Mesenchymal stem cell (in vitro differentiated cells and primary cell): Measurements from ENCODE around the gene CTU2.

ENCODE experiments used
- DNase-seq: peaks from one replicate; pipeline ENCODE4 v3.0.0-alpha.2; 2013
- H2AFZ ChIP-seq: one replicate; pipeline ENCODE4 v1.6.1; 2013; ENCODE audit warnings: low read depth, mild to moderate bottlenecking, control low read depth, inconsistent platforms, low read length, moderate library complexity
- H2AK5ac ChIP-seq: 2 replicates; pipeline ENCODE4 v1.6.1; 2013; ENCODE audit warnings: low read length, moderate library complexity, mild to moderate bottlenecking, inconsistent platforms; ENCODE audit not compliant: severe bottlenecking
- H2BK120ac ChIP-seq: one replicate; pipeline ENCODE4 v1.6.1; 2013; ENCODE audit warnings: low read depth, mild to moderate bottlenecking, inconsistent platforms, low read length, moderate library complexity
- H2BK12ac ChIP-seq, 2 experiments: one replicate each; pipeline ENCODE4 v1.6.1; 2013; ENCODE audit warnings: inconsistent platforms in 2 of 2, low read length in 2 of 2, mild to moderate bottlenecking in 2 of 2, moderate library complexity in 2 of 2, control low read depth in 1 of 2
- H2BK15ac ChIP-seq: one replicate; pipeline ENCODE4 v1.6.1; 2013; ENCODE audit warnings: mild to moderate bottlenecking, low read depth, inconsistent platforms; ENCODE audit not compliant: poor library complexity, severe bottlenecking
- H2BK5ac ChIP-seq: 2 replicates; pipeline ENCODE4 v1.6.1; 2013; ENCODE audit warnings: low read depth, mild to moderate bottlenecking, low read length, control low read depth, inconsistent platforms; ENCODE audit not compliant: poor library complexity, severe bottlenecking
- H3K14ac ChIP-seq, 2 experiments: one replicate each; pipeline ENCODE4 v1.6.1; 2013; ENCODE audit warnings: inconsistent platforms in 2 of 2, low read length in 2 of 2, control low read depth in 1 of 2, mild to moderate bottlenecking in 1 of 2, moderate library complexity in 1 of 2
- H3K18ac ChIP-seq, 2 experiments: one replicate each; pipeline ENCODE4 v1.6.1; 2013; ENCODE audit warnings: inconsistent platforms in 2 of 2, low read length in 2 of 2, control low read depth in 1 of 2, low read depth in 1 of 2, mild to moderate bottlenecking in 1 of 2
- H3K23ac ChIP-seq, 2 experiments: one replicate each; pipeline ENCODE4 v1.6.1; 2013; ENCODE audit warnings: inconsistent platforms in 2 of 2, low read length in 2 of 2, mild to moderate bottlenecking in 2 of 2, moderate library complexity in 2 of 2, control low read depth in 1 of 2
- H3K27ac ChIP-seq: 2 replicates; pipeline ENCODE4 v1.5.1; 2013; ENCODE audit warnings: mild to moderate bottlenecking, moderate library complexity, low read length, control low read depth, inconsistent platforms; ENCODE audit not compliant: poor library complexity, severe bottlenecking
- H3K27me3 ChIP-seq, 2 experiments: 2 replicates each; pipeline versions ENCODE4 v1.6.1 to v1.7.0; 2013; ENCODE audit warnings: low read length in 2 of 2, mild to moderate bottlenecking in 2 of 2, moderate library complexity in 2 of 2, control low read depth in 1 of 2, inconsistent platforms in 1 of 2; ENCODE audit not compliant: control insufficient read depth in 1 of 2, insufficient read depth in 1 of 2
- H3K36me3 ChIP-seq, 2 experiments: 2 replicates each; pipeline versions ENCODE4 v1.6.1 to v1.7.0; 2013; ENCODE audit warnings: low read length in 2 of 2, control low read depth in 1 of 2, inconsistent platforms in 1 of 2, low read depth in 1 of 2, mild to moderate bottlenecking in 1 of 2; ENCODE audit not compliant: insufficient read depth in 2 of 2, control insufficient read depth in 1 of 2
- H3K4ac ChIP-seq, 2 experiments: one replicate each; pipeline ENCODE4 v1.6.1; 2013; ENCODE audit warnings: inconsistent platforms in 2 of 2, low read length in 2 of 2, mild to moderate bottlenecking in 2 of 2, moderate library complexity in 2 of 2, control low read depth in 1 of 2, low read depth in 1 of 2
- H3K4me1 ChIP-seq: 2 replicates; pipeline ENCODE4 v1.6.1; 2013; ENCODE audit warnings: low read depth, low read length, control low read depth; ENCODE audit not compliant: control insufficient read depth, insufficient read depth
- H3K4me2 ChIP-seq: 2 replicates; pipeline ENCODE4 v1.6.1; 2013; ENCODE audit warnings: low read length, mild to moderate bottlenecking, inconsistent platforms; ENCODE audit not compliant: poor library complexity, severe bottlenecking
- H3K4me3 ChIP-seq, 2 experiments: 2 replicates each; pipeline versions ENCODE4 v1.5.1 to v1.7.0; 2013; ENCODE audit warnings: low read length in 2 of 2, mild to moderate bottlenecking in 2 of 2, control low read depth in 1 of 2, low read depth in 1 of 2; ENCODE audit not compliant: insufficient read depth in 1 of 2
- H3K79me1 ChIP-seq: replicated peaks from 2 replicates; pipeline ENCODE4 v1.6.1; 2013; ENCODE audit warnings: mild to moderate bottlenecking, control low read depth, low read length, inconsistent platforms; ENCODE audit not compliant: poor library complexity, severe bottlenecking
- H3K9ac ChIP-seq: 2 replicates; pipeline ENCODE4 v1.7.0; 2013; ENCODE audit warnings: mild to moderate bottlenecking, low read length, moderate library complexity
- H3K9me3 ChIP-seq: 2 replicates; pipeline ENCODE4 v1.7.0; 2013; ENCODE audit warnings: mild to moderate bottlenecking, low read length; ENCODE audit not compliant: control insufficient read depth
- H4K8ac ChIP-seq: one replicate; pipeline ENCODE4 v1.6.1; 2013; ENCODE audit warnings: inconsistent platforms, mild to moderate bottlenecking, low read length, moderate library complexity
- H4K91ac ChIP-seq: one replicate; pipeline ENCODE4 v1.6.1; 2013; ENCODE audit warnings: mild to moderate bottlenecking, low read length, inconsistent platforms
- WGBS: methylation state at CpG from one replicate; pipeline ENCODE4 v1.1.7; 2013; ENCODE audit warnings: mixed read lengths; 5-methylcytosine and 5-hydroxymethylcytosine counted together

Gene CTU2

GRCh38 chr16:88764913-88765349, 58.6 kb downstream of the CTU2 start:
- Histone ChIP-seq H2AFZ (no peak overlapping the region), H3K9ac (no peak overlapping the region), H2AK5ac (peak overlapping the region; percentile 23), H2BK5ac (no peak overlapping the region), H3K4me1 (peaks cover 85% of the 10 kb centered on the region), H3K4me3 (no peak overlapping the region), H3K36me3 (peaks cover 11 to 43% of the 10 kb centered on the region in 2 experiments), H3K4me2 (no peak overlapping the region), H3K27me3 (no peaks in the 10 kb centered on the region), H3K4ac (peak overlapping the region in 1 of 2 experiments; percentile 4), H2BK120ac (no peak overlapping the region), H2BK15ac (no peak overlapping the region), H3K14ac (no peak overlapping the region), H4K91ac (peak overlapping the region; percentile 71), H3K23ac (no peak overlapping the region), H3K18ac (no peak overlapping the region), H2BK12ac (peak overlapping the region in 1 of 2 experiments; percentile 21), H4K8ac (no peak overlapping the region), H3K9me3 (no peaks in the 10 kb centered on the region), H3K79me1 (peaks cover 42% of the 10 kb centered on the region), H3K27ac (no peak overlapping the region)
- DNase-seq = peak; percentile 55
- 89% methylated on average over 6 of the region's 9 CpGs for WGBS
